ENCODE measurements around the gene GALNT2. TPM values are rescaled to one million over a fixed set of nuclear protein-coding genes. Genes with fewer than 3 reads are reported as not detected.
A peak's percentile ranks its signal among the peaks of the same experiment; 100 is the strongest.

Gene GALNT2
- total and polyA plus RNA-seq, 7 donors, result 8.4 to 43.8 (median 37.1) TPM

- Histone ChIP-seq H3K27me3 (no peaks in the 10 kb centered on the region), H3K9me3 (no peaks in the 10 kb centered on the region), H3K27ac (no peak overlapping the region), H3K4me3 (no peak overlapping the region), H3K4me1 (no peaks in the 10 kb centered on the region), H3K36me3 (no peaks in the 10 kb centered on the region)
- no peak for TF ChIP-seq POLR2AphosphoS5 (IDR thresholded peaks at IDR 0.05)
- no peak for TF ChIP-seq EP300 (IDR thresholded peaks at IDR 0.05)
- no peak for TF ChIP-seq CTCF (IDR thresholded peaks at IDR 0.05)
- TF ChIP-seq POLR2A (IDR thresholded peaks at IDR 0.05), result no peak
- DNase-seq, result peak; percentile 11
- WGBS, 2 donors, result 86 to 90% methylated on average over 4 of the region's 4 CpGs
- intact Hi-C loops (cut with DNase I), result no loop called here
Observed at GRCh38 chr1:230320804-230321203, 253.8 kb downstream of the GALNT2 start.

- no peak for TF ChIP-seq EP300 (IDR thresholded peaks at IDR 0.05)
- no peaks in the 10 kb centered on the region for H3K27me3 ChIP-seq
- peak; percentile 12 for DNase-seq
- 95 to 96% methylated on average over 9 of the region's 9 CpGs for WGBS, 2 donors
- H3K9me3 ChIP-seq, result no peaks in the 10 kb centered on the region
- no peaks in the 10 kb centered on the region for H3K4me1 ChIP-seq
- H3K27ac ChIP-seq, result no peak overlapping the region
- intact Hi-C loops (cut with DNase I), result no loop called here
- H3K4me3 ChIP-seq, result no peak overlapping the region
- no peaks in the 10 kb centered on the region for H3K36me3 ChIP-seq
Observed at GRCh38 chr1:230321341-230321740, 254.3 kb downstream of the GALNT2 start.

GRCh38 chr1:230321741-230322420, 254.8 kb downstream of the GALNT2 start:
- Histone ChIP-seq H3K9me3 (no peaks in the 10 kb centered on the region), H3K4me1 (no peaks in the 10 kb centered on the region), H3K4me3 (no peak overlapping the region), H3K27me3 (no peaks in the 10 kb centered on the region), H3K36me3 (no peaks in the 10 kb centered on the region), H3K27ac (no peak overlapping the region)
- intact Hi-C loops (cut with DNase I), result no loop called here
- no peak for TF ChIP-seq POLR2AphosphoS5 (IDR thresholded peaks at IDR 0.05)
- TF ChIP-seq EP300 (IDR thresholded peaks at IDR 0.05), result no peak
- TF ChIP-seq CTCF (IDR thresholded peaks at IDR 0.05), result no peak
- no peak for TF ChIP-seq POLR2A (IDR thresholded peaks at IDR 0.05)
- WGBS, 2 donors, result 91% methylated on average over 18 of the region's 18 CpGs
- DNase-seq, result no peak

- DNase-seq, result no peak
- WGBS, 2 donors, result 90 to 95% methylated on average over 15 of the region's 15 CpGs
Observed at GRCh38 chr1:230322421-230322756, 255.4 kb downstream of the GALNT2 start.

GRCh38 chr1:230322967-230323547, 256.0 kb downstream of the GALNT2 start:
- TF ChIP-seq EP300 (IDR thresholded peaks at IDR 0.05) (no peak), POLR2AphosphoS5 (IDR thresholded peaks at IDR 0.05) (no peak), POLR2A (IDR thresholded peaks at IDR 0.05) (no peak), CTCF (IDR thresholded peaks at IDR 0.05) (no peak)
- H3K9me3 ChIP-seq, result no peaks in the 10 kb centered on the region
- no peaks in the 10 kb centered on the region for H3K27me3 ChIP-seq
- DNase-seq, result no peak
- 91 to 93% methylated on average over 23 of the region's 23 CpGs for WGBS, 2 donors
- H3K27ac ChIP-seq, result no peak overlapping the region
- no peaks in the 10 kb centered on the region for H3K4me1 ChIP-seq
- no peak overlapping the region for H3K4me3 ChIP-seq
- intact Hi-C loops (cut with DNase I), result no loop called here
- no peaks in the 10 kb centered on the region for H3K36me3 ChIP-seq

More at GRCh38 chr1:230322421-230322756, 255.4 kb downstream of the GALNT2 start:
- no peak overlapping the region for H3K4me3 ChIP-seq
- H3K36me3 ChIP-seq, result no peaks in the 10 kb centered on the region
- intact Hi-C loops (cut with DNase I), result no loop called here
- TF ChIP-seq POLR2AphosphoS5 (IDR thresholded peaks at IDR 0.05) (no peak), EP300 (IDR thresholded peaks at IDR 0.05) (no peak), POLR2A (IDR thresholded peaks at IDR 0.05) (no peak)
- no peaks in the 10 kb centered on the region for H3K9me3 ChIP-seq
- no peaks in the 10 kb centered on the region for H3K4me1 ChIP-seq
- no peaks in the 10 kb centered on the region for H3K27me3 ChIP-seq
- H3K27ac ChIP-seq, result no peak overlapping the region
